Measurements from ENCODE around the gene MLYCD.

MLYCD gene

GRCh38 chr16:83899272-83899897 is 470 bp downstream of the MLYCD start:
- DNase-seq (ENCODE audit: low spot score): peak; percentile 37

- DNase-seq (ENCODE audit: low spot score): no peak
Measured at GRCh38 chr16:83899978-83900377, 1.1 kb downstream of the MLYCD start.

DNA sequence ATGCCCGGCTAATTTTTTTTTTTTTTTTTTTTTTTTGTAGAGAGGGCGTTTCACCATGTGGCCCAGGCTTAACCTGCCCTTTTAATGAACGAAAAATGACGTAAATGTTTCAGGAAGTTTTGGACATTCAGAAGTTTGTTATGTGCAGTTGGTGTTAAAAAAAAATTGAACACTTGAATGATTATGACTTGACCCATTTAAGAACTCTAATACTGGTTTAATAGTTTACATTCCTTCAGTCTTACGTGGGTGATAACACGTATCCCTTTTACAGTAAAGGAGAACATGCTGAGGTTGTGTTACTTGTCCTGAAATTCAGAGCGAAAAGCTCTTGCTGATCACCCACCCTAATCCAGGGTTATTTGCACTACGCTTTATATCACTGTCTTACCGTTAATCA is 1.7 kb downstream of the MLYCD start:
- DNase-seq (ENCODE audit: low spot score): no peak

GRCh38 chr16:83901101-83901500 is 2.2 kb downstream of the MLYCD start:
- DNase-seq (ENCODE audit: low spot score): no peak

DNA sequence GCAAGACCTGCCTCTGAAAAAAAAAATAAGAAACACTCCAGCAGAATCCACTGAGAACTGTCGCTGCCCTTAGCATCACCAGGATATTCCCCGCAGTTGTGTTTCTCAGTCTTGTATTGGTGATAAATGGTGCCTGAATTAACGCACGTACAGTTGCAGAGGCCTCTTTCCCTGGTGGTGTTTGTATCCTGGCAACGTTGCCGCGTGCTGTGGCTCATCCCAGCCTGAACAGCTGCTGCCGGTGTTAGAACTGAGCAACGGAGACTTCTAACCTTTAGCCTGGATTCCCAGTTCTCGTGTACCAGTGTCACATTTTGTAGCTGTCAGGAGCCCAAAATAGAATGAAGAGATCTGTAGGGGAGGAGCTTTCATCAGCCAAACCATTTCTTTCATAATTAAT is 4.8 kb downstream of the MLYCD start:
- DNase-seq (ENCODE audit: low spot score): no peak

- no peak for DNase-seq (ENCODE audit: low spot score)
Measured at GRCh38 chr16:83906683-83907082, 7.8 kb downstream of the MLYCD start.

DNA sequence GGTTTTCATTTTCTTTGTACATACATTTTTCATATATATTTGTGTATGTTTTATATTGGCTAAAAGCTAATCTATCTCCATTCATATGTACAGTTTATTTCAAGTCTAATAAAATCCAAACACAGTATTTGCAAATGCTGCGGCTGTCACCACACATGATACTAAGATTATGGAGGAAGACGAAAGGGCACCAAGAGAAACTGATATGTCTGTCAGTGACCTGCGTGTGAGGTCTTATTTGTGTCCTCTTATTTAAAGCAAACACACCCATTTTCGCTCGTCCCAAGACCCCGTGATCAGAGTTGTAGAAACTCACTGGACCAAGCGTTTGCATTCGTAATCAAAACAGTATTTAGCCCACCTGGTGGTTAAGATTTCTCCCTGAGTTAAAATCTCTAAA is 8.2 kb downstream of the MLYCD start:
- no peak for DNase-seq (ENCODE audit: low spot score)

- no peak for DNase-seq (ENCODE audit: low spot score)
Measured at GRCh38 chr16:83907631-83908250, 8.8 kb downstream of the MLYCD start.

- no peak for DNase-seq (ENCODE audit: low spot score)
Measured at GRCh38 chr16:83908798-83909197, 9.9 kb downstream of the MLYCD start.

- no peak for DNase-seq (ENCODE audit: low spot score)
Measured at GRCh38 chr16:83911290-83911689, 12.4 kb downstream of the MLYCD start.

GRCh38 chr16:83912519-83913244 is 13.8 kb downstream of the MLYCD start:
- DNase-seq (ENCODE audit: low spot score): no peak

DNA sequence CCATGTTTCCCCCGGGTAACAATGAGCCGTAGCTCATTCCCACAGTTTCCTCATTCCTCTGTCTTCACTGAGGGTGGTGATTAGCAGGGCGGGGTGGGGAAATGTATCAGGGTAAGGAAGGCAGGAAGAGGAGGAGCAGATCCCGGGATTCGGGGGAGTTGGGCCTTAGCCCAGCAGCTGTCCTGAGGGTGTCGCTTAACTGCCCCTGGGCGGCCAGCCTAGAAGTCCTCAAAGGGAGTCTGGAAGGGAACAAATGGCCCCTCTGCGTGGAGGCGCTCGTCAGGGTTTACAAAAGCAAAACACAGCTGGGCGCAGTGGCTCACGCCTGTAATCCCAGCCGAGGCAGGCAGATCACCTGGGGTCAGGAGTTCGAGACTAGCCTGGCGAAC is 14.3 kb downstream of the MLYCD start:
- DNase-seq (ENCODE audit: low spot score): no peak

- DNase-seq (ENCODE audit: low spot score): no peak
Measured at GRCh38 chr16:83914091-83914710, 15.3 kb downstream of the MLYCD start.

DNA sequence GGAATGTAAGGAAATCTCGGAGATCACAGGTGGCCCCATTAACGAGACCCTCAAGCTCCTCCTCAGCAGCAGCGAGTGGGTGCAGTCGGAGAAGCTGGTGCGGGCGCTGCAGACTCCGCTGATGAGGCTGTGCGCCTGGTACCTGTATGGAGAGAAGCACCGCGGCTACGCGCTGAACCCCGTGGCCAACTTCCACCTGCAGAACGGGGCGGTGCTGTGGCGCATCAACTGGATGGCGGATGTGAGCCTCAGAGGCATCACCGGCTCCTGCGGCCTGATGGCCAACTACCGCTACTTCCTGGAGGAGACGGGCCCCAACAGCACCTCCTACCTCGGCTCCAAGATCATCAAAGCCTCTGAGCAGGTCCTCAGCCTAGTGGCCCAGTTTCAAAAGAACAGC is 16.2 kb downstream of the MLYCD start:
- DNase-seq (ENCODE audit: low spot score): no peak

- no peak for DNase-seq (ENCODE audit: low spot score)
Measured at GRCh38 chr16:83915491-83915890, 16.6 kb downstream of the MLYCD start.

GRCh38 chr16:83917152-83918120 is 18.5 kb downstream of the MLYCD start:
- DNase-seq (ENCODE audit: low spot score): no peak

DNA sequence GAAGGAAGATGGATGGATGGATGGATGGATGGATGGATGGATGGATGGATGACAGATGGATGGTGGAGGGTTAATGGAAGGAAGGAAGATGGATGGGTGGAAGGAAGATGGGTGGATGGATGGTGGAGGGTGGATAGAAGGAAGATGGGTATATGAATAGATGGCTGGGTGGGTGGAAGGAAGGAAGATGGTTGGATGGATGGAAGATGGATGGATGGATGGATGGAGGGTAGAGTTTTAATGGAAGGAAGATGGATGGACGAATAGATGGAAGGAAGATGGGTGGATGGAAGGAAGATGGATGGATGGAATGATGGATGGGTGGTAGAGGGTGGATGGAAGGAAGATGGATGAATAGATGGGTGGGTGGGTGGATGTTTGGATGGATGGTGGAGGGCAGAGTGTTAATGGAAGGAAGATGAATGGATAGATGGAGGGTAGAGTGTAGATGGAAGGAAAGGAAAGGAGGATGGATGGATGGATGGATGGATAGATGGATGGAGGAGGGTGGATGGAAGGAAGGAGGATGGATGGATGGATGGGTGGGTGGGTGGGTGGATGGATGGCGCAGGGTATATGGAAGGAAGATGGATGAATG is 22.1 kb downstream of the MLYCD start:
- DNase-seq (ENCODE audit: low spot score): no peak

DNA sequence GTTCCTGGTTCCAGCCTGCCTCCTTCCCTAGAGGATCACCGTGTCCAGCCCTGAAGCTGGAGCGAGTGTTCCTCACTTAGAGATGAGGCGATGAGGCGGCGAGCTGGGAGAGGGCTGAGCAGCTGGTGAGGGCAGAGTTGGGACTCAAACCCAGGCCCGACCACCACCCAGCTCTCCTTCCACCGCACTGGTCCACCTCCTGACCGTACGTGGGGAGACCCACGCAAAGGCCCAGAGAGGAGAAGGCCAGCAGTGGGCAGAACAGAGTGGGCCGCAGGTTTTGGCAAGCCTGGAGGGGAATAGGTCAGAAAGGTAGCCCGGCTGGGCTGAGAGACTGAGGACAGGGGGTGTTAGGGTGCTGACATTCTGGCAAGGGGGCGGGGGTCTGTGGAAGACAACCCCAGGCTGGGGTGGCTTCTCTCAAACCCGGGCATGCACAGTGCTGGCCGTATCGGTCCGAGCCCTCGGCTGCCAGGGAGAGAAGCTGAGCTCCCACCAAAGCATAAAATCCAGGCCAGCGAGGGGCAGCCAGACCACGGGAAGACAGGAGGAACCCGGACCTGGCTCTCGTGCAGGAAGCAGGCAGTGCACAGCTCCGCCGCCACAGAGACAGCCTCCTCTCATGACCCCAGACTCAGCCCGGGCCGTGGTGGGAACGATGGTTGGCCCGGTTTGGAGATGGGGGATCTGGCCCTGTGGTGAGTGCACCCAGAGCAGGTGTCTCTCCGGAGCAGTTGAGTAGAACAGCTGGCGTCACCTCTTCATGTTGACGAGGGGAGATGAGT is 24.9 kb downstream of the MLYCD start:
- no peak for DNase-seq (ENCODE audit: low spot score)

GRCh38 chr16:83924686-83925085 is 25.8 kb downstream of the MLYCD start:
- no peak for DNase-seq (ENCODE audit: low spot score)

- DNase-seq (ENCODE audit: low spot score): no peak
Measured at GRCh38 chr16:83925095-83925905, 26.4 kb downstream of the MLYCD start.

Data from SW480 (cell line).